LNCaP clone FGC (cell line): Measurements from ENCODE around the gene SRMS.
A peak's percentile ranks its signal among the peaks of the same experiment; 100 is the strongest.

Experiments
- DNase-seq: peaks from one replicate; pipeline ENCODE4 v3.0.0-alpha.2; 2011; ENCODE audit warnings: low read depth
- H3K4me3 ChIP-seq: 2 replicates; pipeline ENCODE4 v1.5.1; 2011; ENCODE audit warnings: mild to moderate bottlenecking, low read depth, low read length, control low read depth
- TF ChIP-seq, protein P1 (sequence below): IDR thresholded peaks from 2 replicates; pipeline ENCODE4 v1.5.1; 2012; ENCODE audit warnings: mild to moderate bottlenecking; ENCODE audit not compliant: control insufficient read depth, insufficient read depth; ENCODE audit errors: extremely low read depth

The SRMS gene

DNA sequence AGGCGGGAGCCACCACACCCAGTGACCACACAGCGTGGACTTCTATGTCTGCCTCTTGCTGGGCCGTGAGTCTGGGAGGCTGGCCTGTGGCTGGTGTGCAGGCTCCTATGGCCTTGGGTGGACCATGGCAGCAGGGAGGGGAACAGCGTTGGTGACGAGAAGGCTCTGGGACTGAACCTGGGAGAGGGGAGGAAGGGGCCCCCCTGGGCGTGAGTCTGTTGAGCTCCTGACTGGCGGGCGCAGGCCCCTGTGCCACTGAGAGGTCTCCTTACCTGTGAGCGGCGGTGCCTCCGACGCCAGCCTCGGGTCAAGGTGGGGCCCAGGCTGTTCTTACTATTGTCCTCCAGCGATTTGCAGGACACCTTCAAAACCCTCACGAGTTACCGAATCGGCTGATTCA is 39.2 kb upstream of the SRMS start:
- TF ChIP-seq, protein P1, sequence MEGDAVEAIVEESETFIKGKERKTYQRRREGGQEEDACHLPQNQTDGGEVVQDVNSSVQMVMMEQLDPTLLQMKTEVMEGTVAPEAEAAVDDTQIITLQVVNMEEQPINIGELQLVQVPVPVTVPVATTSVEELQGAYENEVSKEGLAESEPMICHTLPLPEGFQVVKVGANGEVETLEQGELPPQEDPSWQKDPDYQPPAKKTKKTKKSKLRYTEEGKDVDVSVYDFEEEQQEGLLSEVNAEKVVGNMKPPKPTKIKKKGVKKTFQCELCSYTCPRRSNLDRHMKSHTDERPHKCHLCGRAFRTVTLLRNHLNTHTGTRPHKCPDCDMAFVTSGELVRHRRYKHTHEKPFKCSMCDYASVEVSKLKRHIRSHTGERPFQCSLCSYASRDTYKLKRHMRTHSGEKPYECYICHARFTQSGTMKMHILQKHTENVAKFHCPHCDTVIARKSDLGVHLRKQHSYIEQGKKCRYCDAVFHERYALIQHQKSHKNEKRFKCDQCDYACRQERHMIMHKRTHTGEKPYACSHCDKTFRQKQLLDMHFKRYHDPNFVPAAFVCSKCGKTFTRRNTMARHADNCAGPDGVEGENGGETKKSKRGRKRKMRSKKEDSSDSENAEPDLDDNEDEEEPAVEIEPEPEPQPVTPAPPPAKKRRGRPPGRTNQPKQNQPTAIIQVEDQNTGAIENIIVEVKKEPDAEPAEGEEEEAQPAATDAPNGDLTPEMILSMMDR = no peak
- H3K4me3 ChIP-seq = no peak overlapping the region
- no peak for DNase-seq

DNA sequence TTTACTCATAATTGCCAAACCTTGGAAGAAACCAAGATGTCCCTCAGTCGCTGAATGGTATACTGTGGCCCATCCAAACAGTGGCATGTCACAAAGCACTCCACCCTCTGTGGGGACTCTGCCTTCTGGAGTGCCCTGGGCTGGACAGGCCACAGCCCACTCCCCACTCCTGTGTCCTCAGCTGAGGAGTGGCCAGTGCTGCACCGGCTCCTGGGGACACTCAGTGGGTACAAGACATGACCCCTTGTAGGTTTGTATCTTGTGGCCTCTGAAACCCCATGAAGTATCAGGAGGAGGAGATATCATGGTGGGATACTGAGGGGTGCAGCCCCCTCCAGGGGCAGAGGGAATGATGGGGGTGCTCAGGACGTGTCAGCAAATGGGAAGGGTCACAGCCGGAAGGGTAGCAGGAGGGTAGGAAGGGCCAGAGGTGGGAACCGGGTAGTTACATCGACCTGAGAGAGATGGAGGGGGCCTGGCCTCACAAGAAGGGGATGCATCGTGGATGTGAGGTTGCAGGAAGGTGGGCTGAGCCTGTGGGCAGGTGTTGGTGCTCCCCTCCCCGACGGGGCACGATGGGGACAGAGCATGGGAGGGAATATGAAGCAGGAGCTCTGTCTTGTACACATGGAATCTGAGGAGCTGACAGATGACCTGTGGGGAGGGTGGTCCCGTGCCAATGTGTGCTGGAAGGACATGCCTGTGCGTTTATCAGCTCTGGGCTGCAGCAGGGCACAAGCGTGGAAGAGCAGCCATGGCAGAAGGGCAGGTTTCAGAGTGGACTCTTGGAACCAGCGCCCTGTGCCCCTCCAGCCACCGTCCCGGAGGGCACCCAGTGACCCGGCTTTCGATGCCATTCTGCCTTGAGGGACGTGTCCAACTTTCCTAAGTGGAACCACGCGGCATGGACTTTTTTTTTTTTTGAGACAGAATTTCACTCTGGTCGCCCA is 38.3 kb upstream of the SRMS start:
- no peak for DNase-seq
- H3K4me3 ChIP-seq = no peak overlapping the region
- TF ChIP-seq, protein P1 = no peak

DNA sequence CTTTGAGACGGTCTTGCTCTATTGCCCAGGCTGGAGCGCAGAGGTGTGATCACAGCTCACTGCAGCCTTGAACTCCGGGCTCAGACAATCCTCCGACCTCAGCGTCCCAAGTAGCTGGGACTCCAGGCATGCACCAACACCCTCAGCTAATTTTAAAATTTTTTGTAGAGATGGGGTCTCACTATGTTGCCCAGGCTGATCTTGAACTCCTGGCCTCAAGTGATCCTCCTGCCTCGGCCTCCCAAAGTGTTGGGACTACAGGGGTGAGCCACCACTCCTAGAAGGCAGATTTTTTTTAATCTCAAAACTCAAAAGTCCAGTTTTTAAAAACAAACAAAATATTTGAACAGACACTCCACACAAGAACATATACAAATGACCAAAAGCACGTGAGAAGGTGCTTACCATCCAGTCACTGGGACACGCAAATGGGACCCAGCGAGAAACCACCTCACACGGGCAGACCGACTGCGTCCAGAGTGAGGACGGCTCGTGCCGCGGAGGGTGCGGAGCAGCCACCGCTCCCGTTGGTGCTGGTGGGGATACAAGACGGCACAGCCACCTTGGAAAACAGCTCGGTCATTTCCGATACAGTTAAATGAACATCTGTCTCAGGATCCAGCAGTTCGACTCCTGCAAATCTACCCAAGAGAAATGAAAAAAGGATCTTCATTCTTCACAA is 35.0 kb upstream of the SRMS start:
- H3K4me3 ChIP-seq = no peak overlapping the region
- no peak for DNase-seq
- TF ChIP-seq, protein P1 = no peak

DNA sequence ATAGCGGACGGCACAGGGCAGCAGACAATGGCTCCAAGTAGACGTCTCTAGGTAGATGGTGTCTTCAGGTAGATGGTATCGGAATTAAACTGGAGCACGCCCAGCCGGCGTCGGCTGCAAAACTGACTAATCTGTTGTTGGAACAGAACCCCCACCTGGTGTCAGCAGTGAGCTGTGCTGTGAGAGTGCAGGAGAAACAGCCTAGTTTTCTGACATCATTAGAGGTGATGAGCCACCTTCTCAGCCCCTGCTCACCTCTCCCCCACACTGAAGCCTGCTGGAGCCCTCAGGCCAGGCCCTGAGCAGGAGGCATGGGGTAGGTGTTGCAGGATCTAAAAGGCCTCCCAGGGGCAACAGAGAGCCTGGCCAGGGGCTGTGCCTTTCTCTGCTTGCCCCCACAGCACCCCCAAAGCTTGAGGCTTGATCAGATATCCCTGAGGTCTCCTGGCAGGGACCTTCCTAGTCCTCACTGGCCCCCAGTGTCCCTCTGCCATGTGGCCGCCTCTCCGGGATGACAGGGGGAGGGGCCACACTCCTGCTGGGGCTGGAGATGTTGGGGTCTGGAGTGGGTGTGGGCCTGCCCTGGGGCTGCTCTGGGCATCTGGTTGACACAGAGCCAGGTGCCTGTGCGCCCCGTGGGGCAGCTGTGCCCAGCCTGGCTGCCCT is 33.4 kb upstream of the SRMS start:
- H3K4me3 ChIP-seq = no peak overlapping the region
- peak; percentile 14 for DNase-seq
- TF ChIP-seq, protein P1 = peak; percentile 53

DNA sequence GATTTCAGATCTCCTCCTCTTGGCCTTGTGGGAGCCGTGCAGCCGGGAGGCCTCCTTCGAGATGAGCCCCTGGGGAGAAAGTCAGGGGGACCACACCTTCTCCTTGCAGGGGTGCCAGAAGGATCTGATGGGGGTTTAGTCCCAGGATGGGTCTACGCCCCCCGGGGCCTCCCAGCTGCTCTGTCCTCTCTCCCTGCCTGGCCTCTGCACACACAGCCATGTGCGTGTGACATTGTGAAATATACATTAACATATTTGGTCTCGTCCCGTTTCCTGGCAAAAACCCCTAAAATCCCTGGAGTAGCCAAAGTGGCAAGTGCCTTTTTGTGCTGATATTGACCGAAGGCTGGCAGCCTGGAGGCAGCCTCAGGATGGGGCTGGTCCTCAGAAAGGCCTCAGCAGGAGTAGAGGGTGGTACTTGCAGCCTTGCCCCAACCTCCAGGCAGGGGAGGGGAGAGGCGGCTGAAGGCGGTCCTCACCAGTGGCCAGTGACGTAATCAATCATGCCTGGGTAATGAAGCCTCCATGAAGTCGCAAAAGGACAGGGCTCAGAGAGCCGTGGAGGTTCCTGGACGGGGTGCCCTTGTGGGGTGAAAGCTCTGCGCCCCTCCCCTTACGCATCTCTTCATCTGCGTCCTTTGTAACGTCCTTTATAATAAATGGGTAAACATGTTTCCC is 31.6 kb upstream of the SRMS start:
- no peak for DNase-seq
- no peak overlapping the region for H3K4me3 ChIP-seq

More for the DNA sequence above, 31.6 kb upstream of the SRMS start:
- TF ChIP-seq, protein P1 = no peak
